GM18909 (cell line): ENCODE measurements around the gene GYS1.

Experiments
- ATAC-seq: cut with Tn5 transposase; IDR thresholded peaks from one replicate; pipeline ENCODE4 v1.9.1; 2021; ENCODE audit warnings: mild to moderate bottlenecking; ENCODE audit not compliant: unreplicated experiment, poor library complexity

The GYS1 gene

DNA sequence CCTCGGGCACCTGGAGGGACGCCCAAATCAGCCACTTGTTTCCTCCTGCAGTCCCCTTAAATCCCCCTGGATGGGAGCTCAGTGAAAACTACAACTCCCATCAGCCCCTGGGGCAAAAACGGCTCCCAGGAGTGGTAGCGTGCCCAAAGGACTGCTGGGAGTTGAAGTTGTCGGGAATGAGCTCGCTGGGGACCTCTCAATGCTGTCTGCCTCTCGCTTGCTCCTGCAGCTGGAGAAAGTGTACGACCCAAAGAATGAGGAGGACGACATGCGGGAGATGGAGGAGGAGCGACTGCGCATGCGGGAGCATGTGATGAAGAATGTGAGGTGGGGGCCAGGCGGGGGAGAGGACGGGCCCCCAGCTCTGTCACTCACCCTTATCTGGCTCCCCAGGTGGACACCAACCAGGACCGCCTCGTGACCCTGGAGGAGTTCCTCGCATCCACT, 74.3 kb downstream of the GYS1 start:
- no peak for ATAC-seq
